GM19467 (cell line): ENCODE measurements around the gene KCTD7.
"Not testable (repeated sequence)": the region's sequence is repeated elsewhere in the genome, so short reads cannot be mapped to it uniquely, and the experiment has no call there.

Source experiments
- ATAC-seq: cut with Tn5 transposase; IDR thresholded peaks from one replicate; pipeline ENCODE4 v1.9.1; 2021; ENCODE audit warnings: mild to moderate bottlenecking, moderate library complexity; ENCODE audit not compliant: unreplicated experiment

The KCTD7 gene

DNA sequence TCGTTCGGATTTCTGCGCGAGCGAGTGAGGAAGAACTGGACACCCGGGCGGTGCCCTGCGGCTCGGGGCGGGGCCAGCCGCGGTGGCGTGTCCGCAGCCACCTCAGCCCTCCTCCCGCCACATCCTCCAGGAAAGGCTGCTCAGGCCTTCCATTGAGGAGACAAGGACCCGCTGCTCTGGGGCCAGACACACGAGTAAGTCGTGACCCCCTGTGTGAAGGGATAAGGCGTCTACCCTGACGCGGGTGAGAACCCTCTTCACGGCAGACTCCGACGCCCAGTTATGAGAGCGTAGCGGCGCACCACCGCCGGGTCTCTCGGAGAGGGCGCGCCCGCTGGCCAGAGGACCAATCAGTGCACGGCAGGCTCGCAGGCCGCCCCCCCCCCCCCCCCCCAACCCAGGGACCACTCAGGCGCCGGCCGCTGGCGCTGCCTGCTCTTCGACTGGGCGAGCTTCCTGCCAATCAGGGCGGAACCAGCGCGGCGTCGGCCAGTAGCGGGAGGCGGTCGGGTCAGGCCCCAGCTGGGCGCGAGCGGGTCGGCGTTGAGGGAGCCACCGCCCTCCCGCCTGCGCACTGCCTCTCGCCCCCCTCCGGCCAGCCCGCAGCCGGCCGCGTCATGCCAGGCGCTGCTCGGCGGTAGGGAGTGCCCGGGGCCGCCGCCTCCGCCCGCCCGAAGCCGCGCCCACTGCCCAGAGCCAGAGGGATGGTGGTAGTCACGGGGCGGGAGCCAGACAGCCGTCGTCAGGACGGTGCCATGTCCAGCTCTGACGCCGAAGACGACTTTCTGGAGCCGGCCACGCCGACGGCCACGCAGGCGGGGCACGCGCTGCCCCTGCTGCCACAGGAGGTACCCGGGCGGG, at the start of gene KCTD7:
TSS of gene KCTD7 (plus strand) at position 521 of the 861 bp plus-strand sequence. CDS start at position 705, 184 bp downstream.
- peak; percentile 89 for ATAC-seq

DNA sequence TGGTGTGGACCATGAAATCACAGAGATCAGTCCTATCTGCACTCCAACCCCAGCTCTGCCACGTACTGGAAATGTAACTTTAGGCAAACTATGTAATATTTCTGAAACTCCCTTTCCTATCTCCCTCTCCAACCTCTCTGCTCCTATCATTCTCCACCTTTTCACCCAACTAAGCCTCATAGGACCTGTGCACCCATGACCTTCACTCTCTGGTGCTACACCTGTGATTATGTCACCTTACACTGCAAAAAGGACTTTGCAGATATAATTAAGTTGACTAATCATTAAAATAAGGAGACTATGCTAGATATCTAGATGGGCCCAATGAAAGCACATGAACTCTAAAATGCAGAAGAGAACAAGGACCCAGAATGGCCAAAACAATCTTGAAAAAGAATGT, 48.3 kb upstream of the KCTD7 start:
- ATAC-seq = not testable (repeated sequence)

DNA sequence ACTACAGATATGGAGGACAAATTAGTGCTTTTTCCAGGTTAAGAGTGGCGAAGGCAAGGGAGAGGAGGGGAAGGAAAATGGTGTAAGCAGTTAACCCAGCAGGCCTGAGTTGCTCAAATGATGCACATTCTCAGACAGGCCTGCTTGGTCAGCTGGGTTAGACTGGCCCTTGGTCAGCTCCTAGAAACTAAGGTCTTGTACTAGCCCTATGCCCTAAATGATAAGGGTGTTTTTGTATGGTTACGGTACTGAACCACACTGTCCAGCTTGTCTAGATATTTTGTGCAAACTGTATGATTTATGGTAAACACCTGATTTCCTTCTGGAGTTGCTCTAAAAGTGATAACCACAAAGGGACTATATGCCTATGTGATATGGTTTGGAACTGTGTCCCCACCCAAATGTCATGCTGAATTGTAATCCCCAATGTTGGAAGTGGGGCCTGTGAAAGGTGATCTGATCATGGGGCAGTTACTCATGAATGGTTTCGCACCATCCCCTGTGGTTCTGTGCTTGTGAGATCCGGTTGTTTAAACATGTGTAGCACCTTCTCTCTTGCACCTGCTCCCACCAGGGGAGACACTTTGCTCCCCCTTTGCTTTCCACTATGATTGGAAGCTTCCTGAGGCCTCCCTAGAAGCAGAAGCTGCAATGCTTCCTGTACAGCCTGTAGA, 45.7 kb upstream of the KCTD7 start:
- ATAC-seq = not testable (repeated sequence)

DNA sequence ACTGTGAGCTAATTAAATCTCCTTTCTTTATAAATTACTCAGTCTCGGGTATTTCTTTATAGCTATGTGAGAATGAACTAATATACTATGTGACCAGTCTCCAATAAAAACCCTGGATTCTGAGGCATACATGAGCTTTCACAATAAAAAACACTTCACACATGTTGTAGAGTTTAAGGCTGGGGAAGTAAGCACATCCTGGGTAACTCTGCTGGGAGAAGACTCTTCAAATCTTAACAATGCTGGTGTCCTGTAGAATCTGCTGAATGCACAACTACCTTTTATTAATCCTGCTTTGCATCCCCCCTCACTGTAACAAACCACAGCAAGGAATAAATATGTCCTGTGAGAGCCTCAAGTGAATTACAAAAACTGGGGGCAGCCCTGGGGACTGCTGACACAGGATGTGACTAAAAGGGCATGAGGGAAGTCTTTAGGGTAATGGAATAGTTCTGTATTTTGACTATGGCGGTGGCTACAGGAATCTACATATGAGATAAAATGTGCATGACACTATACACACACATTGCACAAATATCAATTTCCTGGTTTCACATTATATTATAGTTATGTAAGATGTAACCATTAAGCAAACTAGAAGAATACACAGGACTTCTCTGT, 45.1 kb upstream of the KCTD7 start:
- ATAC-seq = no peak

DNA sequence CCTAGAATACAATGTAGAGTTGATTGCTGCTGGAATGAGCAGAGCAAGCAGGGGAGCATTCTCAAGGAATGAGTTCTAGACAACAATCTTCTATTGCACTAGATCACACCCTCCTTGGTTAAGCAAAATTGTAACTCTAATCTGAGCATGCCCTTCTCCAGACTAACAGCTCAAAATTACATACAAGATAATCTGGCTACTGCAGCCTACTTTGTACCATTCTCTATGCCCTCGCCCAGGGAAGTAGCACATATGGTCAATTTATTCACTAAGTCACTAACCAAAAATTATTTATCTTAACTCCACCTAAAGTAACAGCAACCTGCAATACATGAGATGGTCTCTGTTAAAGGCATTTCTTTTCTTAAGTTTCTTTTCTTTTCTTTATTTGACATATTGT, 42.5 kb upstream of the KCTD7 start:
- ATAC-seq = no peak

DNA sequence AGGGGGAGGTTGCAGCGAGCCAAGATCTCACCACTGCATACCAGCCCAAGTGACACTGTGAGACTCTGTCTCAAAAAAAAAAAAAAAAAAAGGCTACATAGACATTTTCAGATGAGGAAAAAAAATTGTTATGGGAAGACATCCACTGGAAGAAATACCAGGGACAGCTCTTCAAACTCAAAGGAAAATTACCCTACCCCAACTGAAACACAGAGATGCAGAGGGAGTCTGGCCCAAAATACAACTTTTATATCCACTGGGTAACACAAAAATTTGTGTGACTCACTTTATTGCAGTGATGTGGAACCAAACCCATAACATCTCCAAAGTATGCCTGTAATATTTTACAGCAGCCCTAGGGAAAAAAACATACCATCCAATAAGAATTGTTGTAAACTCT, 40.5 kb upstream of the KCTD7 start:
- ATAC-seq = not testable (repeated sequence)

DNA sequence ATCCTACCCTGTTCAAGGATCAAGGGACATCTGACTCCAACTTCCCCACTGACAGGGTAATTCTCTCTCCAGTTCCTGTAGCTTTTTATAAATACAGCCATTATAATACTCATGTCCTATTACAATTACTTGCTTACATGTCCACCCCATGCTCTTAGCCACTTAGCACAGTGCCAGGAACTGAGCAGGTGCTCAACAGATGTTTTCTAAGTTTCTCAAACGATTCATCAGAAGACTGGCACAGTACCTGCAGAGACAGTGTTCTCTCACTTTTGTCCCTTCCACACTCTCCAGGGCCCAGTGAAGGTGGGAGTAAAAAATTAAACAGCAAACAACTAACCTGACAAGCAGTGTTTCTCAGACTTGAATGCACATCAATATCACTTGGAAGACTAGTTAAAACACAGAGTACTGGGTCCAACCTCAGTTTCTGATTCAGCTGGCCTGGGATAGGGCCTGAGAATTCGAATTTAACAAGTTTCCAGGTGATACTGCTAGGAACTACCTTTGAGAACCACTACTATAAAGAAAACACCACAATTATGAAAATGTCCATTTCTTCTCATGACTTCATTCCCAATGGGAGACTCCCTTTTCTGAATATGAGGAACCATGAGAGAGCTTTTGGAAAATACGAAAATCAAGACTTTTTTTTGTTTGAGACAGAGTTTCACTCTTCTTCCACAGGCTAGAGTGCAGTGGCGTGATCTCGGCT, 39.7 kb upstream of the KCTD7 start:
- ATAC-seq = not testable (repeated sequence)

DNA sequence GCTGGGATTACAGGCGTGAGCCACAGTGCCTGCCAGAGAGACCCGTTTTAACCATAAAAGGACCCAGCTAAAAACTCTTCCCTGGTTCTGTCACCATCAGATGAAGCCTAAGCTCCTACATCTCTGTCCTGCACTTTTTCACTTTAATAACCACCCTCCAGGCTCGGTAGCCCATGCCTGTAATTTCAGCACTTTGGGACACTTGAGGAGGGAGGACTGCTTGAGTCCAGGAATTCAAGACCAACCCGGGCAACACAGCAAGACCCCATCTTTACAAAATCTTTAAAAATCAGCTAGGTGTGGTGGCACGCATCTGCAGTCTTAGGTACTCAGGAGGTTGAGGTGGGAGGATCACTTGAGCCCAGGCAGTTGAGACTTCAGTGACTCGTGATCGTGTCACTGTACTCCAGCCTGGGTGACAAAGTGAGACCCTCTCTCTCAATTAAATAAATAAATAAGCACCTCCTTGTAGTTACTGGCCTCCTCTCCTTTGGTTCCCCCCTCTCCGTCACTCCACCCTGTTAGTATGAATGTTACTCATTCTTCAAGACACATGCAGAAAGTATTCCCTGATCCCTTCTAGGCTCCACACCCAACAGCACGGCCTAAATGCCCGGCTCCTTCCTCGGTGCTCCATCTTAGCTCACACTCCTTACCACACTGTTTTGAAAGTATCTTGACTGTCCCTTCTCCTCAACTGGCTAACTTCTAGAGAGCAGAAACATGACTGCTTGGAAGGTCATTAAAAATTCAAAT, 38.2 kb upstream of the KCTD7 start:
- ATAC-seq = not testable (repeated sequence)

DNA sequence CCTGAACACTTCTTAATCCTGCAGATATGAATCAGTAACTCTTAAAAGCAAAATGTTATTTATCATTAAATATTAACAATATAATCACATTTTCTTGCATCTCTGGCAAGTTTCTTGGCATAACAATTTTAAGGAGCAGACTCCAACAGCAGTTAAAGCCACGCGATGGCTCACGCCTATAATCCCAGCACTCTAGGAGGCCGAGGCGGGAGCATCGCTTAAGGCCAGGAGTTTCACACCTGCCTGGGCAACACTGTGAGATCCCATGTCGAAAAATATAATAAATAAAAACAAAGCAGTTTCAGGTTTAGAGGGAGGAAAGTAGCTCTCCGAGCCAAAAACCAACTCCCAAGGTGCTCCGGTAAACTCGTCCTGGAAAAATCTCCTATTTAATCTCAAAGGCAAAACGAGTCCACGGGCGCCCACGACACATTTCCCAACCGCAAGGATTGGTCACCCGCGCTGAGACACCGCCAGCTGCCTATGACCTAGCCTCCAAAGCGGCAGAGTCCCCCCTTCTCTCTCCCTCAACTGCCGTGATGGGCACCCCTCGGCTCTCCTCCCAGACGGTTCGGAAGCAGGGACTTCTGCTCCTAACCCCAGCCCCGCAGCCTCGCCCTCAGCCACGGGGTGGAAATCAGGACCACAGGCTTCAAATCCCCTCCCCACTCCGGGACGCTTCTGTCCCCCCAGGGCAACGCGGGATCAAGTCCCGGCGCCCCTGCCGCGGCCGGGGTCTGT, 37.5 kb upstream of the KCTD7 start:
- ATAC-seq = peak; percentile 19

DNA sequence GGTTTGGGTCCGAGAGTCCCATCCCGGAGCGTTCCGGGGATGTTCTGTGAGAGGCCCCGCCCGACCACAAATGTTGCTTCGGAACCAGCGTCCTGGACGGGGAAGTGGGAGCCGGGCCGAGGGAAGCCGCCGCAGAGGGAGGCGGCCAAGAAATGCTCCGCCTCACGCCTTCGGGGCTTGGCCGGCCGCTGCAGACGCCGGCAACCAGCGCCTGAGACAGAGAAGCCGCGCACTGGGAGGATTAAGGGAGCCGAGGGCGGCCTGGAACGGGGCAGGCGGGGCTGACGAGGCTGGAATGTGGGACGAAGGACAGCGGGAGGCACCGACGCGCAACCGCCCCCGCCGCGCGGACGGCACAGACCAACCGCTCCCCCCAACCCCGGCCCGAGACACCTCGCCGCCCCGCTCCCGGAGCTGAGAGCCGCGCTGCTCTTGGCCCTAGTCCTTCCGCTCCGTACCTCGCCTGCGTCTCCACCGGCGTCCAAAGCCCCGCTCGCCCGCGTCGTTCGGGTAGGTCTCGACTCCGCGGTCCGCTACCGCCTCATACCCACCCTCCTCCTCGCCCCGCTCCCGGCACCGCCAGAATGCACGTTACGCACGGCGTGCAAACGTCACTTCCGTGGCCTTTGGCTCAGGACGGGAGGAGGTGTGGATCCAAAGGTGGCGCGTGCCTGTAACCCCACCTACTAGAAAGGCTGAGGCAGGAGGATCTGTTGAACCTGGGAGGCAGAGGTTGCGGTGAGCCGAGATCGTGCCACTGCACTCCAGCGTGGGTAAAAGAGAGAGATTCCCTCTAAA, 36.7 kb upstream of the KCTD7 start:
- peak; percentile 96 for ATAC-seq

DNA sequence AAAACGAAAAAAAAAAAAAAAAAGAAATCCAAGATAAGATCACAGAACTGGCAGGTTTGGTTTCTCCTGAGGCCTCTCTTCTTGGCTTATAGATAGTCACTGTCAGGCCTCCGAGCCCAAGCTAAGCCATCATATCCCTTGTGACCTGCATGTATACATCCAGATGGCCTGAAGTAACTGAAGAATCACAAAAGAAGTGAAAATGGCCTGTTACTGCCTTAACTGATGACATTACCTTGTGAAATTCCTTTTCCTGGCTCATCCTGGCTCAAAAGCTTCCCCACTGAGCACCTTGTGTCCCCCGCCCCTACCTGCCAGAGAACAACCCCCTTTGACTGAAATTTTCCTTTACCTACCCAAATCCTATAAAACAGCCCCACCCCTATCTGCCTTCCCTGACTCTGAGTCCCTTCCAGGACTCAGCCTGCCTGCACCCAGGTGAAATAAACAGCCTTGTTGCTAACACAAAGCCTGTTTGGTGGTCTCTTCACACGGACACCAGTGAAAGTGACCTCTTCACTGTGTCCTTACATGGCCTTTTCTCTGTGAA, 36.0 kb upstream of the KCTD7 start:
- ATAC-seq = peak; percentile 5

DNA sequence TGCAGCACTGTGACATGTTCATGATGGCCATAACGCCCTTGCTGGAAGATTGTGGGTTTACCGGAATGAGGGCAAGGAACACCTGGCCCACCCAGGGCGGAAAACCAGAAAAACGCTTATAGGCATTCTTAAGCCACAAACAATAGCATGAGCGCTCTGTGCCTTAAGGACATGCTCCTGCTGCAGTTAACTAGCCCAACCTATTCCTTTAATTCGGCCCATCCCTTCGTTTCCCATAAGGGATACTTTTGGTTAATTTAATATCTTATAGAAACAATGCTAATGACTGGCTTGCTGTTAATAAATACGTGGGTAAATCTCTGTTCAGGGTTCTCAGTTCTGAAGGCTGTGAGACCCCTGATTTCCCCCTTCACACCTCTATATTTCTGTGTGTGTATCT, 34.6 kb upstream of the KCTD7 start:
- ATAC-seq = not testable (repeated sequence)

DNA sequence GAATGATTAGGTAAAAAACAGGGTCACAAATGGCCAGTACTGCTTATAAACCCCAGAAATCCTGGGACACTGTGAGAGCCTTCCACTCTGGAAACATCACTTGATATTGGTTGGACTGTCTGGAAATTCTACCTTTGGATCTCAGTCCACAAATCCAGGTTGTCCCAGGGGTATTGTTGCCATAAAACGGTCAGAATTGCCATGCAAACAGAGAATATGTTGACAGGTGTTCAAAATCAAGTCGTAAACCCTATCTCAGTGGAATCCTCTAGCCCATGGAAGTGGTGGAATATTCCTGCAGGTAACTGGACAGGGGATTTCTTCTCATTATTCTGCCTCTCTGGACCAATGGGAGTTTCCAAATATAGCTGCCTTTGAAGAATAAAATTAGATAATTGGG, 31.2 kb upstream of the KCTD7 start:
- ATAC-seq = no peak

DNA sequence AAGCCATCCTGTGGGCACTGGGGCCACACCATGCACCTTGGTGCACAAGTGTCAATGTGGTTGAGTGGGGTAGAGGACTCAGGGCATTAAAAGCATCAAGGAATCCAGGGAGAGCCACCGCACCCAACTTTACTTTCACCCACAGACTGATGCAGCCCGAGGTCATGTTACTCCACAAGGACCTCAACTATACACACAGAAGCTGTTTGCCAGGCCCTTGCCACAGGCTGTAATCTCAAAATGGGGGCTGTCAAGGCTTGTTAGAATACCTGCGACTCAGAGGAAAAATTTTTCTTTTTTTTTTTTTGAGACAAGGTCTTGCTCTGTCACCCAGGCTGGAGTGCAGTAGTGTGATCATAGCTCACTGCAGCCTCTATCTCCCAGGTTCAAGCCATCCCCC, 26.5 kb upstream of the KCTD7 start:
- ATAC-seq = no peak

DNA sequence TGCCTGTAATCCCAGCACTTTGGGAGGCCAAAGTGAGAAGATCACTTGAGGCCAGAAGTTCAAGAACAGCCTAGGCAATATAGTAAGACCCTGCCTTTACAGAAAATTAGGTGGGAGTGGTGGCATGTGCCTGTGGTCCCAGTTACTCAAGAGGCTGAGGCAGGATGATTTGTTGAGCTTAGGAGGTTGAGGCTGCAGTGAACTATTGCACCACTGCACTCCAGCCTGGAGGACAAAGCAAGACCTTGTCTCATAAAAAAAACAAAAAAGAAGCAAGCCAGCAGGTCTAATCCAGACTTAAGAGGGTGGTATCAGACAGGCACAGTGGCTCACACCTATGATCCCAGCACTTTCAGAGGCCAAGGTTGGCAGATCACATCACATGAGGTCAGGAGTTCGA, 24.5 kb upstream of the KCTD7 start:
- no peak for ATAC-seq

DNA sequence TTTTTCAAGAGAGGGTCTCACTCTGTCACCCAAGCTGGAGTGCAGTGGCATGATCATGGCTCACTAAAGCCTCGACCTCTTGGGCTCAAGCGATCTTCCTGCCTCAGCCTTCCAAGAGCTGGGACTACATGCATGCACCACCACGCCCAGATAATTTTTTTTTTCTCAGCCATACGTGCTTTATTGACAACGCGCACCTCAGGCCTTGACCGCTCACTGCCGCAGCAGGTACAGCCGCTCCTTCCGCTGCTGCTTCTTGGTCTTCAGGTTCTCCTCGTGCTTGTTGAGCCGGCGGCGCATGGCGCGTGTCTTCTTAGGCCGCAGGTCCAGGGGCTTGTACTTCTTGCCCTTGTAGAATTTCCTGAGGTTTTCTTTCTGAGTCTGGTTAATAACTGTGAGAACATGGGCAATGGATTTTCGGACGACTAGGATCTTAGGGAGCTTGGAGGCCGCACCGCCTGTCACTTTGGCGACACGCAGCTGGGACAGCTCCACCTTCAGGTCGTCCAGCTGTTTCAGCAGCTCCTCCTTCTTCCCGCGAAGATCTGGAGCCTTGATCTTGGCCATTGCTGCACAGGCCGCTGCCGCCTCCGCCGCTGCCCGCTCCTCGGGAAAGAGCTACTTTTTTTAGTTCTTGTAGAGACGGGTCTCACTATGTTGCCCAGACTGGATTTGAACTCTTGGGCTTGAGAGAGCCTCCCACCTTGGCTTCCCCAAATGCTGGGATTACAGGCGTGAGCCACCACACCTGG, 22.0 kb upstream of the KCTD7 start:
- not testable (repeated sequence) for ATAC-seq

DNA sequence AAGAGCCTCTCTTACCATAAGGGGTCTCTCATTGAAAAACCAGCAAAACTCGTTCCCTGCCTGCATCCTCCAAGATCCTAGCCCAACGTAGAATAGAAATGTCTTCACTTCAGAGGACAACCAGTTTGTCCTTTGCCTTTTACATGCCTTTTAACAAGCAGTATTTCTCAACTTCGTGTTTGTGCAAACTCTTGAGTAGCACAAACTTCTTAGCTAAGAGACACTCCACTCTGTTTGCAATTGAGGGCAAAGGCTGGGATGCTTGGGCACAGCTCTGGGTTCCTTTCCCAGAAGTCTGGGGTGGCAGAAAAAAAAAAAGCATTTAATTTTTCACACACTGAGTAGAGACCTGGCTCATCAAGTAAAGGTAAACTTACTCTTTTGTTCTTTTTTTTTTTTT, 19.5 kb upstream of the KCTD7 start:
- no peak for ATAC-seq

DNA sequence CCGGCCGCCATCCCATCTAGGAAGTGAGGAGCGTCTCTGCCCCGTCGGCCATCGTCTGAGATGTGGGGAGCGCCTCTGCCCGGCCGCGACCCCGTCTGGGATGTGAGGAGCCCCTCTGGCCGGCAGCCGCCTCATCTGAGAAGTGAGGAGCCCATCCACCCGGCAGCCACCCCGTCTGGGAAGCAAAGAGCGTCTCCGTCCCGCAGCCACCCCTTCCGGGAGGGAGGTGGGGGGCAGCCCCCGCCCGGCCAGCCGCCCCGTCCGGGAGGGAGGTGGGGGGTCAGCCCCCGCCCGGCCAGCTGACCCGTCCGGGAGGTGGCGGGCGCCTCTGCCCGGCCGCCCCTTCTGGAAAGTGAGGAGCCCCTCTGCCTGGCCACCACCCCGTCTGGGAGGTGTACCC, 14.1 kb upstream of the KCTD7 start:
- ATAC-seq = not testable (repeated sequence)
